ENCODE data around the gene ZMIZ2.
"Not testable (repeated sequence)": the region's sequence is repeated elsewhere in the genome, so short reads cannot be mapped to it uniquely, and the experiment has no call there.

ZMIZ2 gene

GRCh38 chr7:44767134-44767911, 18.7 kb downstream of the ZMIZ2 start:
- no peaks in the 10 kb centered on the region for H3K9me3 ChIP-seq
- no peak for DNase-seq (ENCODE audit: low spot score in 2 of 2)
- H3K4me3 ChIP-seq = no peak overlapping the region
- no peaks in the 10 kb centered on the region for H3K4me1 ChIP-seq
- in situ Hi-C loops (cut with MboI; ENCODE audit: low sequenced_read_pairs) = no loop called here
- H3K27me3 ChIP-seq (ENCODE audit: low read depth) = no peaks in the 10 kb centered on the region
- H3K36me3 ChIP-seq (replicated peaks) = peaks cover 49% of the 10 kb centered on the region

- in situ Hi-C loops (cut with MboI; ENCODE audit: low sequenced_read_pairs) = no loop called here
- Histone ChIP-seq H3K36me3 (replicated peaks) (peaks cover 45% of the 10 kb centered on the region), H3K4me3 (no peak overlapping the region), H3K9me3 (no peaks in the 10 kb centered on the region), H3K27me3 (ENCODE audit: low read depth) (no peaks in the 10 kb centered on the region), H3K4me1 (no peaks in the 10 kb centered on the region)
- DNase-seq (ENCODE audit: low spot score in 2 of 2) = no peak
Measured at GRCh38 chr7:44767912-44768627, 19.4 kb downstream of the ZMIZ2 start.

- no peaks in the 10 kb centered on the region for H3K4me1 ChIP-seq
- no peaks in the 10 kb centered on the region for H3K27me3 ChIP-seq (ENCODE audit: low read depth)
- no peaks in the 10 kb centered on the region for H3K9me3 ChIP-seq
- H3K4me3 ChIP-seq = no peak overlapping the region
- peaks cover 38% of the 10 kb centered on the region for H3K36me3 ChIP-seq (replicated peaks)
- DNase-seq (ENCODE audit: low spot score in 2 of 2) = no peak
- in situ Hi-C loops (cut with MboI; ENCODE audit: low sequenced_read_pairs) = no loop called here
Measured at GRCh38 chr7:44768628-44769371, 20.2 kb downstream of the ZMIZ2 start.

GRCh38 chr7:44769376-44769775, 20.7 kb downstream of the ZMIZ2 start:
- H3K9me3 ChIP-seq = no peaks in the 10 kb centered on the region
- DNase-seq (ENCODE audit: low spot score in 2 of 2) = no peak
- peaks cover 32% of the 10 kb centered on the region for H3K36me3 ChIP-seq (replicated peaks)
- no peaks in the 10 kb centered on the region for H3K4me1 ChIP-seq
- in situ Hi-C loops (cut with MboI; ENCODE audit: low sequenced_read_pairs) = no loop called here
- no peak overlapping the region for H3K4me3 ChIP-seq
- H3K27me3 ChIP-seq (ENCODE audit: low read depth) = 0 out of 2 replicates have a peak, but pooled peaks cover 1% of the 10 kb centered on the region

GRCh38 chr7:44769776-44770294, 21.2 kb downstream of the ZMIZ2 start:
- in situ Hi-C loops (cut with MboI; ENCODE audit: low sequenced_read_pairs) = no loop called here
- Histone ChIP-seq H3K4me3 (no peak overlapping the region), H3K4me1 (no peaks in the 10 kb centered on the region), H3K36me3 (replicated peaks) (peaks cover 28% of the 10 kb centered on the region), H3K27me3 (ENCODE audit: low read depth) (0 out of 2 replicates have a peak, but pooled peaks cover 2% of the 10 kb centered on the region), H3K9me3 (no peaks in the 10 kb centered on the region)
- no peak for DNase-seq (ENCODE audit: low spot score in 2 of 2)

GRCh38 chr7:44771358-44771757, 22.7 kb downstream of the ZMIZ2 start:
- no peaks in the 10 kb centered on the region for H3K4me1 ChIP-seq
- in situ Hi-C loops (cut with MboI; ENCODE audit: low sequenced_read_pairs) = no loop called here
- no peaks in the 10 kb centered on the region for H3K9me3 ChIP-seq
- DNase-seq (ENCODE audit: low spot score in 2 of 2) = no peak
- 0 out of 2 replicates have a peak, but pooled peaks cover 2% of the 10 kb centered on the region for H3K27me3 ChIP-seq (ENCODE audit: low read depth)
- no peak overlapping the region for H3K4me3 ChIP-seq
- peaks cover 15% of the 10 kb centered on the region for H3K36me3 ChIP-seq (replicated peaks)

GRCh38 chr7:44772440-44772839, 23.8 kb downstream of the ZMIZ2 start:
- H3K9me3 ChIP-seq = no peaks in the 10 kb centered on the region
- no peak for DNase-seq (ENCODE audit: low spot score in 2 of 2)
- in situ Hi-C loops (cut with MboI; ENCODE audit: low sequenced_read_pairs) = no loop called here
- H3K4me3 ChIP-seq = no peak overlapping the region
- peaks cover 4% of the 10 kb centered on the region for H3K36me3 ChIP-seq (replicated peaks)
- no peaks in the 10 kb centered on the region for H3K4me1 ChIP-seq
- H3K27me3 ChIP-seq (ENCODE audit: low read depth) = 0 out of 2 replicates have a peak, but pooled peaks cover 2% of the 10 kb centered on the region

GRCh38 chr7:44772867-44773266, 24.2 kb downstream of the ZMIZ2 start:
- Histone ChIP-seq H3K4me1 (no peaks in the 10 kb centered on the region), H3K9me3 (no peaks in the 10 kb centered on the region), H3K4me3 (no peak overlapping the region), H3K36me3 (replicated peaks) (no peaks in the 10 kb centered on the region; the same call in 1 of the 2 replicates), H3K27me3 (ENCODE audit: low read depth) (0 out of 2 replicates have a peak, but pooled peaks cover 2% of the 10 kb centered on the region)
- in situ Hi-C loops (cut with MboI; ENCODE audit: low sequenced_read_pairs) = no loop called here
- no peak for DNase-seq (ENCODE audit: low spot score in 2 of 2)

GRCh38 chr7:44774486-44774885, 25.8 kb downstream of the ZMIZ2 start:
- DNase-seq (ENCODE audit: low spot score in 2 of 2); H3K9me3 ChIP-seq; H3K4me1 ChIP-seq; H3K4me3 ChIP-seq; H3K36me3 ChIP-seq (replicated peaks); in situ Hi-C loops (cut with MboI; ENCODE audit: low sequenced_read_pairs); H3K27me3 ChIP-seq (ENCODE audit: low read depth): not testable (repeated sequence)

- H3K36me3 ChIP-seq (replicated peaks) = no peaks in the 10 kb centered on the region
- H3K4me3 ChIP-seq = no peak overlapping the region
- no peak for DNase-seq (ENCODE audit: low spot score in 2 of 2)
- 0 out of 2 replicates have a peak, but pooled peaks cover 2% of the 10 kb centered on the region for H3K27me3 ChIP-seq (ENCODE audit: low read depth)
- H3K4me1 ChIP-seq = no peaks in the 10 kb centered on the region
- in situ Hi-C loops (cut with MboI; ENCODE audit: low sequenced_read_pairs) = no loop called here
- H3K9me3 ChIP-seq = no peaks in the 10 kb centered on the region
Measured at GRCh38 chr7:44775383-44776107, 26.9 kb downstream of the ZMIZ2 start.

GRCh38 chr7:44776211-44776610, 27.6 kb downstream of the ZMIZ2 start:
- Histone ChIP-seq H3K36me3 (replicated peaks) (no peaks in the 10 kb centered on the region), H3K4me1 (no peaks in the 10 kb centered on the region), H3K27me3 (ENCODE audit: low read depth) (0 out of 2 replicates have a peak, but pooled peaks cover 2% of the 10 kb centered on the region), H3K9me3 (no peaks in the 10 kb centered on the region), H3K4me3 (no peak overlapping the region)
- DNase-seq (ENCODE audit: low spot score in 2 of 2) = no peak
- in situ Hi-C loops (cut with MboI; ENCODE audit: low sequenced_read_pairs) = no loop called here

- H3K4me1 ChIP-seq = no peaks in the 10 kb centered on the region
- in situ Hi-C loops (cut with MboI; ENCODE audit: low sequenced_read_pairs) = no loop called here
- no peak for DNase-seq (ENCODE audit: low spot score in 2 of 2)
- H3K4me3 ChIP-seq = no peak overlapping the region
- H3K27me3 ChIP-seq (ENCODE audit: low read depth) = no peaks in the 10 kb centered on the region
- H3K36me3 ChIP-seq (replicated peaks) = no peaks in the 10 kb centered on the region
- H3K9me3 ChIP-seq = no peaks in the 10 kb centered on the region
Measured at GRCh38 chr7:44782460-44782859, 33.8 kb downstream of the ZMIZ2 start.

GRCh38 chr7:44783407-44783806, 34.8 kb downstream of the ZMIZ2 start:
- Histone ChIP-seq H3K4me3 (no peak overlapping the region), H3K36me3 (replicated peaks) (no peaks in the 10 kb centered on the region), H3K9me3 (no peaks in the 10 kb centered on the region), H3K4me1 (no peaks in the 10 kb centered on the region), H3K27me3 (ENCODE audit: low read depth) (no peaks in the 10 kb centered on the region)
- no peak for DNase-seq (ENCODE audit: low spot score in 2 of 2)
- in situ Hi-C loops (cut with MboI; ENCODE audit: low sequenced_read_pairs) = no loop called here
